SK-N-SH (cell line): ENCODE data around the gene IL17RE. TPM values are rescaled to one million over a fixed set of nuclear protein-coding genes. Genes with fewer than 3 reads are reported as not detected.

Experiments used
- CTCF ChIA-PET: fragments of 300-600, 350-600 bp; formaldehyde crosslinking; extraction: SDS; loops from one replicate; lab custom pipeline; 2021; lab: Yijun Ruan, JAX
- POLR2A ChIA-PET: fragments of 350-600 bp; sonication (Branson Sonifier 250); formaldehyde crosslinking; extraction: SDS; loops from one replicate; lab custom pipeline; 2020; ENCODE audit warnings: antibody characterized with exemption, inconsistent platforms; lab: Yijun Ruan, JAX
- DNase-seq: peaks from one replicate; pipeline ENCODE4 v3.0.0; 2012
- H2AFZ ChIP-seq: fragments of 200-600 bp; sonication (generic); 2 replicates; pipeline ENCODE4 v1.8.1; 2016; ENCODE audit warnings: antibody characterized with exemption, mild to moderate bottlenecking, low read depth
- H3F3A ChIP-seq: fragments of 200-600 bp; sonication (generic); replicated peaks from 2 replicates; pipeline ENCODE3; 2016; ENCODE audit warnings: antibody characterized with exemption, mild to moderate bottlenecking; ENCODE audit not compliant: insufficient read depth
- H3K27ac ChIP-seq, 2 experiments: fragments of 200-500 bp in 1 of 2; fragments of 200-600 bp in 1 of 2; sonication (Bioruptor generic) in 1 of 2; sonication (generic), shearing (Covaris generic) in 1 of 2; 2 replicates each; pipeline versions ENCODE4 v1.5.1 to v1.6.1; 2014 to 2016; ENCODE audit warnings: low read depth in 2 of 2, inconsistent platforms in 1 of 2, low read length in 1 of 2, mild to moderate bottlenecking in 1 of 2, mixed read lengths in 1 of 2
- H3K27me3 ChIP-seq: fragments of 200-600 bp; sonication (generic), shearing (Covaris generic); 2 replicates; pipeline ENCODE4 v1.6.1; 2016; ENCODE audit warnings: mixed run types; ENCODE audit not compliant: insufficient read depth
- H3K36me3 ChIP-seq, 2 experiments: fragments of 200-500 bp in 1 of 2; fragments of 200-600 bp in 1 of 2; sonication (Bioruptor generic) in 1 of 2; sonication (generic) in 1 of 2; replicated peaks in 1 of 2; 2 replicates each; pipeline versions ENCODE3 to v1.5.1; 2014 to 2016; ENCODE audit warnings: low read length in 1 of 2, mild to moderate bottlenecking in 1 of 2; ENCODE audit not compliant: insufficient read depth in 2 of 2, control insufficient read depth in 1 of 2
- H3K4me1 ChIP-seq, 2 experiments: fragments of 200-500 bp in 1 of 2; fragments of 200-600 bp in 1 of 2; sonication (Bioruptor generic) in 1 of 2; sonication (generic), shearing (Covaris generic) in 1 of 2; 2 replicates each; pipeline versions ENCODE4 v1.5.1 to v1.6.1; 2014 to 2016; ENCODE audit warnings: low read depth in 1 of 2, low read length in 1 of 2, mixed run types in 1 of 2; ENCODE audit not compliant: insufficient read depth in 2 of 2, control insufficient read depth in 1 of 2
- H3K4me2 ChIP-seq: fragments of 200-600 bp; sonication (generic), shearing (Covaris generic); 2 replicates; pipeline ENCODE4 v1.6.1; 2017; ENCODE audit warnings: mixed run types
- H3K4me3 ChIP-seq, 2 experiments: fragments of 200-500 bp in 1 of 2; fragments of 200-600 bp in 1 of 2; sonication (Bioruptor generic) in 1 of 2; sonication (generic), shearing (Covaris generic) in 1 of 2; 2 replicates each; pipeline versions ENCODE4 v1.5.1 to v1.8.1; 2014 to 2016; ENCODE audit warnings: low read depth in 2 of 2, inconsistent platforms in 1 of 2, low read length in 1 of 2, mild to moderate bottlenecking in 1 of 2, mixed read lengths in 1 of 2, moderate library complexity in 1 of 2
- H3K79me2 ChIP-seq: fragments of 200-600 bp; sonication (generic); 2 replicates; pipeline ENCODE4 v1.8.1; 2017; ENCODE audit warnings: mild to moderate bottlenecking; ENCODE audit not compliant: insufficient read depth
- H3K9ac ChIP-seq: fragments of 200-600 bp; sonication (generic); 2 replicates; pipeline ENCODE4 v1.6.1; 2017; ENCODE audit warnings: mixed run types
- H3K9me2 ChIP-seq: fragments of 200-600 bp; sonication (generic); 2 replicates; pipeline ENCODE4 v1.6.1; 2017; ENCODE audit warnings: mixed run types
- H3K9me3 ChIP-seq: fragments of 200-600 bp; sonication (generic); 2 replicates; pipeline ENCODE4 v1.6.1; 2017; ENCODE audit warnings: mixed run types, mild to moderate bottlenecking, moderate library complexity
- H4K20me1 ChIP-seq: fragments of 200-600 bp; sonication (generic); 2 replicates; pipeline ENCODE4 v1.6.1; 2017; ENCODE audit warnings: mild to moderate bottlenecking, mixed run types; ENCODE audit not compliant: insufficient read depth
- EP300 ChIP-seq, 2 experiments: IDR thresholded peaks; 2 replicates each; pipeline versions ENCODE4 v1.4.0 to v1.6.1; 2012; ENCODE audit warnings: borderline replicate concordance in 1 of 2, low read depth in 1 of 2, low read length in 1 of 2
- FOXJ3 ChIP-seq: sonication (generic); formaldehyde crosslinking; IDR thresholded peaks from 2 replicates; pipeline ENCODE4 v1.5.1; 2020; ENCODE audit warnings: mild to moderate bottlenecking, missing genetic modification reagents
- MEF2A ChIP-seq: IDR thresholded peaks from 2 replicates; pipeline ENCODE4 v1.4.0; 2012; ENCODE audit warnings: low read depth, borderline replicate concordance
- MXI1 ChIP-seq: IDR thresholded peaks from 2 replicates; pipeline ENCODE4 v1.6.1; 2012; ENCODE audit warnings: mild to moderate bottlenecking, low read depth, low read length, improper control_type of control experiment
- NFIC ChIP-seq: IDR thresholded peaks from 2 replicates; pipeline ENCODE4 v1.4.0; 2012; ENCODE audit warnings: borderline replicate concordance
- NRF1 ChIP-seq: IDR thresholded peaks from 2 replicates; pipeline ENCODE4 v1.6.1; 2012; ENCODE audit warnings: low read depth, mild to moderate bottlenecking, low read length
- RCOR1 ChIP-seq: fragments of 150-350 bp; IDR thresholded peaks from 2 replicates; pipeline ENCODE4 v1.6.1; 2017; ENCODE audit warnings: antibody characterized with exemption, low read length
- TAF1 ChIP-seq: IDR thresholded peaks from 2 replicates; pipeline ENCODE4 v1.6.1; 2012; ENCODE audit warnings: low read depth, mild to moderate bottlenecking, low read length, moderate library complexity, borderline replicate concordance
- WGBS: methylation state at CpG from one replicate; pipeline ENCODE4 v1.1.6; 2017; ENCODE audit warnings: low lambda C conversion rate; 5-methylcytosine and 5-hydroxymethylcytosine counted together
- polyA plus RNA-seq, 3 experiments: library from polyadenylated mRNA; depleted of rRNA; stranded (reverse); fragments of >200 nt; gene quantifications; 2 replicates each; pipeline ENCODE4 v1.2.3, GENCODE V29; 2012
- TF ChIP-seq, protein P1 (sequence below): IDR thresholded peaks from 2 replicates; pipeline ENCODE4 v1.6.1; 2012; ENCODE audit warnings: mild to moderate bottlenecking, low read depth, low read length, moderate library complexity
- TF ChIP-seq, protein P2 (sequence below): fragments of 150-350 bp; IDR thresholded peaks from 2 replicates; pipeline ENCODE4 v1.6.1; 2017; ENCODE audit warnings: antibody characterized with exemption, low read length, low read depth, borderline replicate concordance

The IL17RE gene
- polyA plus RNA-seq, 1 of the 3 experiments (the other 2 are of a cell fraction), result 0.95 TPM

DNA sequence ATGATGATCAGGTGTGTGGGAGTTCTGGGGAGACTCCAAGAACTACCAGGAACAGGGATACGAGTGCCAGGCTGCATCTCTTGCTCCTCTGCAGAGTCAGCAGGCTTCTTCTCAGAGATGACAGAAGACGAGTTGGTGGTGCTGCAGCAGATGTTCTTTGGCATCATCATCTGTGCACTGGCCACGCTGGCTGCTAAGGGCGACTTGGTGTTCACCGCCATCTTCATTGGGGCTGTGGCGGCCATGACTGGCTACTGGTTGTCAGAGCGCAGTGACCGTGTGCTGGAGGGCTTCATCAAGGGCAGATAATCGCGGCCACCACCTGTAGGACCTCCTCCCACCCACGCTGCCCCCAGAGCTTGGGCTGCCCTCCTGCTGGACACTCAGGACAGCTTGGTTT, 41.6 kb downstream of the IL17RE start (continued):
- TF ChIP-seq, protein P1, sequence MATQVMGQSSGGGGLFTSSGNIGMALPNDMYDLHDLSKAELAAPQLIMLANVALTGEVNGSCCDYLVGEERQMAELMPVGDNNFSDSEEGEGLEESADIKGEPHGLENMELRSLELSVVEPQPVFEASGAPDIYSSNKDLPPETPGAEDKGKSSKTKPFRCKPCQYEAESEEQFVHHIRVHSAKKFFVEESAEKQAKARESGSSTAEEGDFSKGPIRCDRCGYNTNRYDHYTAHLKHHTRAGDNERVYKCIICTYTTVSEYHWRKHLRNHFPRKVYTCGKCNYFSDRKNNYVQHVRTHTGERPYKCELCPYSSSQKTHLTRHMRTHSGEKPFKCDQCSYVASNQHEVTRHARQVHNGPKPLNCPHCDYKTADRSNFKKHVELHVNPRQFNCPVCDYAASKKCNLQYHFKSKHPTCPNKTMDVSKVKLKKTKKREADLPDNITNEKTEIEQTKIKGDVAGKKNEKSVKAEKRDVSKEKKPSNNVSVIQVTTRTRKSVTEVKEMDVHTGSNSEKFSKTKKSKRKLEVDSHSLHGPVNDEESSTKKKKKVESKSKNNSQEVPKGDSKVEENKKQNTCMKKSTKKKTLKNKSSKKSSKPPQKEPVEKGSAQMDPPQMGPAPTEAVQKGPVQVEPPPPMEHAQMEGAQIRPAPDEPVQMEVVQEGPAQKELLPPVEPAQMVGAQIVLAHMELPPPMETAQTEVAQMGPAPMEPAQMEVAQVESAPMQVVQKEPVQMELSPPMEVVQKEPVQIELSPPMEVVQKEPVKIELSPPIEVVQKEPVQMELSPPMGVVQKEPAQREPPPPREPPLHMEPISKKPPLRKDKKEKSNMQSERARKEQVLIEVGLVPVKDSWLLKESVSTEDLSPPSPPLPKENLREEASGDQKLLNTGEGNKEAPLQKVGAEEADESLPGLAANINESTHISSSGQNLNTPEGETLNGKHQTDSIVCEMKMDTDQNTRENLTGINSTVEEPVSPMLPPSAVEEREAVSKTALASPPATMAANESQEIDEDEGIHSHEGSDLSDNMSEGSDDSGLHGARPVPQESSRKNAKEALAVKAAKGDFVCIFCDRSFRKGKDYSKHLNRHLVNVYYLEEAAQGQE, result no peak
- no peak for TF ChIP-seq EP300 (IDR thresholded peaks at IDR 0.05; ENCODE audit: borderline replicate concordance in 1 of 2, low read depth in 1 of 2, low read length in 1 of 2)
- TF ChIP-seq MXI1, result no peak
- no peak for TF ChIP-seq NRF1
- no peak for TF ChIP-seq FOXJ3
- TF ChIP-seq, protein P2, sequence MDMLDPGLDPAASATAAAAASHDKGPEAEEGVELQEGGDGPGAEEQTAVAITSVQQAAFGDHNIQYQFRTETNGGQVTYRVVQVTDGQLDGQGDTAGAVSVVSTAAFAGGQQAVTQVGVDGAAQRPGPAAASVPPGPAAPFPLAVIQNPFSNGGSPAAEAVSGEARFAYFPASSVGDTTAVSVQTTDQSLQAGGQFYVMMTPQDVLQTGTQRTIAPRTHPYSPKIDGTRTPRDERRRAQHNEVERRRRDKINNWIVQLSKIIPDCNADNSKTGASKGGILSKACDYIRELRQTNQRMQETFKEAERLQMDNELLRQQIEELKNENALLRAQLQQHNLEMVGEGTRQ, result no peak
- TF ChIP-seq TAF1, result no peak
- TF ChIP-seq MEF2A, result no peak
- TF ChIP-seq RCOR1, result no peak
- no peak for TF ChIP-seq NFIC

DNA sequence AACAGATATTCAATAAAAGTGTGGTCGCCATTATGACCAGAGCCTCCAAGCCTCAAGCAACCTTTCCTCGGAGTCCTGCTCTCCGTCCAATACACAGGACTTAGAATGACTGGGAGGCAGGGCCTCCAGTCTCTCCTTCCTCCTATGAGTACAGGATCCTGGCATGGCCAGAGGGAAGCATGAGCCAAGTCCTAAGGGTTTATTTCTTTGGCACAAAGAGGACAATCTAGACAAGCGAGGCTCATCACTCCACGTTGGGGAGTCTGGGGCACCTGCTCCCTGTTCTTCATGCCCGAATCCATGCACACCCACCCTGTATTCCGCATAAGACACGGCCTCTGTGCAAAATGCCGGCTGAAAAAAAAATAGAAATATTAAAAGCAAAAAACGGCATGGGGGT, 42.7 kb downstream of the IL17RE start:
- H3K79me2 ChIP-seq, result no peaks in the 10 kb centered on the region
- POLR2A ChIA-PET, result interaction anchor here (6.8 kb wide), 1 partner anchor 11 kb away, joined by 58 read pairs; the partner anchor contains the start of gene CRELD1
- no peaks in the 10 kb centered on the region for H3K9me3 ChIP-seq
- TF ChIP-seq, protein P1, result no peak
- peaks cover 0 to 5% of the 10 kb centered on the region in 2 experiments; a peak in 1 of 4 replicates for H3K4me1 ChIP-seq
- no peak overlapping the region for H3K9ac ChIP-seq
- H3K36me3 ChIP-seq, result peaks cover 0 to 18% of the 10 kb centered on the region in 2 experiments
- no peak overlapping the region for H2AFZ ChIP-seq
- H3K4me2 ChIP-seq, result no peak overlapping the region
- H3K4me3 ChIP-seq, result no peak overlapping the region
- no peaks in the 10 kb centered on the region for H4K20me1 ChIP-seq
- no peaks in the 10 kb centered on the region for H3K27me3 ChIP-seq
- H3K9me2 ChIP-seq, result no peaks in the 10 kb centered on the region
- no peak overlapping the region for H3K27ac ChIP-seq
- H3F3A ChIP-seq, result peaks cover 4% of the 10 kb centered on the region
- 91% methylated on average over 10 of the region's 10 CpGs for WGBS
- DNase-seq, result no peak
- CTCF ChIA-PET, result no interaction called here
